HG03439 (cell line): Measurements from ENCODE around the gene JAKMIP2.
"Not testable (repeated sequence)": the region's sequence is repeated elsewhere in the genome, so short reads cannot be mapped to it uniquely, and the experiment has no call there.

ENCODE experiments used
- ATAC-seq: cut with Tn5 transposase; IDR thresholded peaks from one replicate; pipeline ENCODE4 v1.9.1; 2021; ENCODE audit warnings: mild to moderate bottlenecking, moderate library complexity; ENCODE audit not compliant: unreplicated experiment

JAKMIP2 gene

DNA sequence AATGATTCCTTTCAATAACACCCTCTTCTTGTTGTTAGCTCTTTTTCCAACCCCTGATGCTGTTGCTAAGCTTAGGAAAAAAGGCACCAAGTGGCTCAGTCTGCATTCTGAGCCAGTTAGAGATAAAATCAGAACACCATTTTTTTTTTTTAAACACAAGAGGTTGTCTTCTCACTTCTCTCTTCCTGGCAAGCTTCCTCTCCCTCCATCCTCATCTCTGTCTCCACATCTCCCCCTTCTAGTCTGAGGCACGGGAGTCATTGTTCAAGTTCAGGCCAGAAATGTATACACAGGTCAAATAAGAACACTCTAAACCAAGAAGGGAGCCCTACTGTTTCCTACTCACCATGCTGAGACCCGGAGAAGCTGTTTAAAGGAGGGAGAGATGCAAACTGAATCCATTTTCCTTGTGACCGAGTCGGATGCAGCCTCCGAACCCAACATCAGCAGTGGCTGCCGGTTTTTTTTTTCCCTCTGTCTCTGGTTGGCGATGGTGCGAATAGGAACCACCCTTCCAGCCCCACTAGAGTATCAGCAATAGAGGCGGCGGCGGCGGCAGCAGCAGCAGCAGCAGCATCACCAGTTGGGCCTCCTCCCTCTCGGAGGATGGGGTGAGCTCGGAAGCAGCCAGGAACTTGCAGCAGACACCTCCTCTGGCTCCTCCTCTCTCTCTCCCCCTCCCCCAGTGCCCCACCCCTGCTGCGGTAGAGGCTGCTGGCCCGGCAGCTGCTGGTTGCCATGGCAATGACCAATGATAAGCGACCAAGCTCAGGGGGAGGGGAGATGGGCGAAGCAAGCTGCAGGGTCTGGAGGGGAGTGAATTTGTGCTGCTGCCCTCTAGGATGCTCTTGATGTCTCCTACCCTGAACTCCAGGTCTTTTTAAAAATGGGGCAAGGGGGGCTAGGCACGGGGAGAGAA is at the start of gene JAKMIP2:
Gene JAKMIP2 (minus strand): TSS at position 619 of the 919 bp plus-strand sequence. CDS start 110,922 bp downstream, outside the sequence.
- peak; percentile 52 for ATAC-seq

DNA sequence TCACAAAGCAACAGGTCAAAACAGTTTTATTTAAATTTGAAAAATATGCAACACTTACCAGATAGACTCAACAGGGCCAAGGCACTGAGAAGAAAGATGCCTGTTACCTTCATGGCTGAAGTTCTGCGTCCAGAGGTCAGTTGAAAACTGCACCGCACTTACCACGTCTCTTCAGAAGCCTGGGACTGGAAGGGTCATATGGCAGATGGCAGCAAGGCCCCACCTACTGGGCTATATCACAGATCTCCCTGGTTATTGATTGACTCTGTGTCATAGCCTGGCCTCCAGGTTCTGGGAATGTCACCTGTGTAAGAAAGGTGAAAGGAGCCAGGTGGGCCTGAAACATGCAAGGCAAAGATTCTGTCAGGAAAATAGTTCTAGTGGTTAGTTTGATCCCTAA is 48.9 kb upstream of the JAKMIP2 start, which contains the start of gene SPINK1:
Gene SPINK1 (minus strand): TSS at position 207 of the 400 bp plus-strand sequence. CDS start 94 bp downstream, at position 113.
- no peak for ATAC-seq

DNA sequence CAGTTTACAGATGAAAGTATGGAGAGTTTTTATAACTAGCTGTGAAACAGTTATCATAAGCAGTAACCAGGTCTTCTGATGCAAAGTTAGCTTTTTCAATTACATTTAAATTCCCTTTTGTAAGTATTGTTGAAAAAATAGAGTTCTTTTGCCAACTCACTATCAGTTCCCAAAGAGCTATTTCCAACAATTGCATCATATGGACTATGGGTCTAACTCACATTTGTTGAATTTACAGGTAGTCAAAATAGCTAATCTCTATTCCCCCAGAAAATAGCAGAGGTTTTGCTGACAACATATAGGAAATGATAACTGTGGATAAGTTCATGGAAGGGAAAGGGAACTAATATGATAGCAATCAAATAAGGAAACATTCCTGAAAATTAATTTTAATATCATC is 47.5 kb upstream of the JAKMIP2 start:
- no peak for ATAC-seq

DNA sequence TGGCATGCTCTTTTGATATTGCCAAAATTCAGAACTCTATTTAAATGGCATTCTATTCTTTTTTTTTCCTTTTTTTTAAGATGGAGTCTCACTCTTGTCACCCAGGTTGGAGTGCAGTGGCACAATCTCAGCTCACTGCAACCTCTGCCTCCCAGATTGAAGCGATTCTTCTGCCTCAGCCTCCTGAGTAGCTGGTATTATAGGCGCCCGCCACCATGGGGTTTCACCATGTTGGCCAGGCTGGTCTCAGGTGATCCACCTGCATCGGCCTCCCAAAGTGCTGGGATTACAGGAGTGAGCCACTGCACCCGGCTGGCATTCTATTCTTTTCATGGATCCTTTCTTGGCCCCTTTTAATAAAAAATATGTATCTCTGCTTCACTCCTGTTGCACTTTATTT is 44.5 kb upstream of the JAKMIP2 start:
- not testable (repeated sequence) for ATAC-seq

DNA sequence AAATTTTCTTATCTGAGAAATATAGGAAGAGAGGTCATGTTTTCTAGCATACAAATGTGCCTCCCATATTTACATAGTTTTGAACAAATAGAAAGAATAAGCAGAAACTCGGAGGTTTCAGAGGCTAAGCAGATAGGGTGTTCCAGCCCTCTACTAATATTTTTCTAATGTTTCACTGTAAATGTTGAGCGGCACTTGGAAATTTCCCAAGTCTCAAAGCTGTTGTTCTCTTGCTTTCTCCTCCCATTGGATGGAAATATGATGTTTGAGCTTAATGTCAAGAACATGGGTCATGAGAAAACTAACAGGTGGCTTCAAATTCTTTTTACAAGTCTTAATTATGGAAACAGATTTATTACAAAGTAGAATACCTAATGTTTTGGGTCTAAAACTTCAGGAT is 43.8 kb upstream of the JAKMIP2 start:
- ATAC-seq = no peak

DNA sequence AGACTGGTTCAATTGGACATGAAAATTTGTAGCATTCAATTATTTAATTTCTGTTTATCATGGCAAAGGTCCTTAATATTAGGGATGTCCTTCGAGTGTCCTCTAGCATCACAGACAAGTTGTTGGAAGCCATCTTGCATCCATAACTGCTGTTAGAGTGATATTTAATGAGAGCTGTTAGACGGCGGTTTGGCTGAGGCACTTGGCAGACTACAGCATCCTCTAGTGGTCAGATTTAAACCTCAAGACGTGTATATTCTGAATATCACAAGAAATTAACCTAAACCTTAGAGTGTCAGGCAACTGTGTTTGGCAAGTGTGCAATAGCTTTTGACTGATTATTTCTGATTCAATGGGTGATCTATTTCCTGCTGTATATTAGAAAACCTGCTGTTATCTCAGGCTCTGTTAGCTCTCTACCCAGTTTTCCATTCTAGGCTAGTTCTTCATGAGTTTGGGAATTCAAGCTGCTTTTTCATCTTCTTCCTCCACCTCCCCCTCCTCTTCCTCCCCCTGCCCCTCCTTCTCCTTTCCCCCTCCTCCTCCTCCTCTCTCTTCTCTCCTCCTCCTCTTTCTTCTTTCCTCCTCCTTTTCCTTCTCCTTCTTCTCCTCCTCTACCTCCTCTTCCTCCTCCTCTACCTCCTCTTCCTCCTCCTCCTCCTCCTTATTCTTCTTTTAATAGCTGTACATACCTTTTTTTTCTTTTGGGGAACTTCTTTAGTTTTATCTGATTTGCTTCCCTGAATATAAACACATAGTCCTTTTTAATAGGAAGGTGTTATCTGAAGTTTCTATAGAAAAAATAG is 40.4 kb upstream of the JAKMIP2 start:
- peak; percentile 91 for ATAC-seq

DNA sequence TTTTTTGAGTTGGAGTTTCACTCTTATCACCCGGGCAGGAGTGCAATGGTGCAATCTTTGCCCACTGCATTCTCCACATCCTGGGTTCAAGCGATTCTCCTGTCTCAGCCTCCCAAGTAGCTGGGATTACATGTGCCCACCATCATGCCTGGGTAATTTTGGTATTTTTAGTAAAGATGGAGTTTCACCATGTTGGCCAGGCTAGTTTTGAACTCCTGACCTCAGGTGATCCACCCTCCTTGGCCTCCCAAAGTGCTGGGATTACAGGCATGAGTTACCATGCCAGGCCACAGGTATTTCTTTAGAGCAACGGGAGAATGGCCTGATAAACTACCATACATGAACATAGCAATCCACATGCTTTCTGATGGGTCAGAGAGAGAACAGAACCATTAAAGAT is 39.7 kb upstream of the JAKMIP2 start:
- ATAC-seq = not testable (repeated sequence)

DNA sequence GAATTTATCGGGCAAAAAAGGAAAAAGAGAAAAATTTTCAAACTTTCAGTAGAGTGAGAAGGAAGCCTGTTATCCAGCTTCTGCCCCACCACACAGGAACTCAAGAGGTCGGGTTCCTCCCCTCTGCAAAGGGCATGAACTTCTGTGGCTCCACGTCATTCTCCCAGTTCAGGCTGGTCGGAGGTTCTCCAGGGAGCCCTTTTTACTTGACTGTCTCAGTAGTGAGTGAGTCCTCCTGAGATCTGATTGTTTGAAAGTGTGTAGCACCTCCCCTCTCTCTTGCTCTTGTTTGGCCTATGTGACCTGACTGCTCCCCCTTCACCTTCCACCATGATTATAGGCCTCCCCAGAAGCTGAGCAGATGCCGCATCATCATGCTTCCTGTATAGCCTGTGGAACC is 39.2 kb upstream of the JAKMIP2 start:
- ATAC-seq = no peak

DNA sequence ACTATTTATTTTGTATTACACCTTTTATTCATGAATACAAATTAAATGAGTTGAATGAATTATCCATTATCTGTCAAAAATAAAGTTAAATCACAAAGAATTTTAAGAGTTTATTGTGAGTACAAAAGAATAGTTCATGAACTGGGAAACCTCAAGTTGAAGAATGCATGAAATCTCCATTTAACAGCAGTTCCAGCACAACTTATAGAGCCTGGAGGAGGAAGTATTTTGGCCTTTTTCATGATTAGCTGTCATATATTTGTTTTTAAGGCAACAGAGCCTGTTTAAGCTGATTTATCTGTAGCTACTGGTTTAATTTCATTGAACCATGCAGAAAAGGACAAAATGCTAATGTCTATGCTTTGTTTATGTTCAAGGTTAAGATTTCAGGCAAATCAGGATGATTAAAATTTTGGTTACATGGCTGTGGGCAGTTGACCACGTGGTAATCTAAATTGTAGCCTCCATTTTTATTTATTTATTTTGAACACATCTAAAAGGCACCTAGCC is 36.8 kb upstream of the JAKMIP2 start:
- ATAC-seq = no peak

DNA sequence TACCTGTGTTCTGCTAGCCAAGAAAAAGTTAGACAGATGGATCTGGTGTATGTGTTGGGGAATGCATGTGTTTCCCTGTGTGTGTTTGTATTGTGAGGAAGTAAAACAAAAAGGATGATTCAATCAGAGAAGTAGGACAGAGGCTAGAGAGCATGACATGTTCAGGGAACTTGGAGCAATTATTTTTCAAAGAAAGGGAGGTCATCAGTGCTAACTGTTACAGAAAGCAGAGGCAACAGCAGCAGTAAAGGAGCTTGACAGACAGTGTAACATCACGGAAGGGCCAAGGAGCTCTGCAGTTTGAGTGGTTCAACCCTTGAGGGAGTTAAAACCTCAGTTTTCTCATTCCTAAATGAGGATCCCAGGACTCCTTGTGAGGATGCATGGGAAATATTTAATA is 35.8 kb upstream of the JAKMIP2 start:
- no peak for ATAC-seq

DNA sequence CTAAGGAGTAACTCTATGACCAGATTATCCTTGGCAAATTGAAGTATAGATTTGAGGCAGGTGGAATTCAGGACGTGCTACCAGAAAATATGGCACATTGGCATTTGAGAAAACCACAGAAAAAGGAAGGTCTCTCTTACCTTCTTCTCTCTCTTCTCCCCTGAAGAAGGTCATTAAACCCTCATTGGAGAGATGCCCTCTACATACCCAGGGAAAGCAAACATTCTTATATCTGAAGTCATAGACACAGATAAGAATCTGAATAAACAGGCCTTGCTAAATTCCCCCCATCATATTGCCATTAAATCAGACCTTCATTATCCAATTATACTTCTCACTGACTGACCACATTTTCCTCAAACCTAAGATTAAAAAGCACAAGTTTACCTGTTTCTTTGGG is 31.2 kb upstream of the JAKMIP2 start:
- ATAC-seq = no peak

DNA sequence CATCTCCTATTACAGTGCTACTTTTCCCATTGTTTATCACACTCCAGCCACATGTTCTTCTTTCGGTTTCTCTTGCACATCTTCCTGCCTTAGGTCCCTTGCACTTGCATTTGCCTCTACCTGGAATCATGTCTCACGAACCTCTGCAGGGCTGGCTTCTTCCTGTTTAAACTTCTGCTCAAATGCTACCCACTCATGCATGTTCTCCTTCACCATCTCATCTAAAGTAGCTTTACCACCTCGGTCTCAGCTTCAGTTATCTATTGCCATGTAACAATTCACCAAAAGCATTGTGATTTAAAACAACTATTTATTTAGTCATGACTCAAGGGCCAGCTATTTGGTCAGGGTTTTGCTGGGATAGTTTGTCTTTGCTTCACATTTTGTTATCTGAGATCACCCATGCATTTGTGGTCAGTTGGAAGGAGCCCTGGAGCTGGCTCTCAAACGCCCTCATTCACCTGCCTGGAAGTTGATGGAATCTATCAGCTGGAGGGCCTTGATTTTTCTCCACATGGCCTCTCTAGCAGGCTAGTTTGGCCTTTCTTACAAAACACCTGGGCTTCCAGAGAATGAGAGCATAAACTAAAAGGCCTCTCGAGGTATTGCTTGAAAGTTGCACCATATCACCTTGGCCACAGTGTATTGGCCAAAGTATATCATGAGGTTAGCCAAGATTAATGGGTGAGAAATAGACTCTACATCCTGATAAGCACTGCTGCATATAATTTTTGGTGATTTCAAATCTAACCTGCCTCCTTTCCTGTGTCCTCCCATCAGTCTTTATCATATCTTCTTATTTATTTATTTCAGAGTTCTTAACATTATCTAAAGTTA is 27.5 kb upstream of the JAKMIP2 start:
- ATAC-seq = no peak

DNA sequence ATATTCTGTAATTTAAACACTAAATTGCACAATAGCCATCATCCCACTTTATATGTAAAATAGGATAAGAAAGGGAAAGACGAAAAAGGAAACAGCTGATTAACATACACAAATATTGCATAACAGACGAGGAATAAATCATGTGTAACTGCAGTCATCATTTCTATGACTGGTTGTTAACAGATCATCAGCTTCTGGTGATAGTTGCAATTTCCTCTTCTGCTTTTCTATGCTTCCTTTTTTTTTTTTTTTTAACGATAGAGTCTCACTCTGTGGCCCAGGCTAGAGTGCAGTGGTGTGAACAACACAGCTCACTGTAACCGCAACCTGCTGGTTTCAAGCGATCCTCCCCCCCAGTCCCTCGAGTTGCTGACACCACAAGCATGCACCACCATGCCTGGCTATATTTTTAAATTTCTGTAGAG is 22.5 kb upstream of the JAKMIP2 start:
- ATAC-seq = peak; percentile 86

DNA sequence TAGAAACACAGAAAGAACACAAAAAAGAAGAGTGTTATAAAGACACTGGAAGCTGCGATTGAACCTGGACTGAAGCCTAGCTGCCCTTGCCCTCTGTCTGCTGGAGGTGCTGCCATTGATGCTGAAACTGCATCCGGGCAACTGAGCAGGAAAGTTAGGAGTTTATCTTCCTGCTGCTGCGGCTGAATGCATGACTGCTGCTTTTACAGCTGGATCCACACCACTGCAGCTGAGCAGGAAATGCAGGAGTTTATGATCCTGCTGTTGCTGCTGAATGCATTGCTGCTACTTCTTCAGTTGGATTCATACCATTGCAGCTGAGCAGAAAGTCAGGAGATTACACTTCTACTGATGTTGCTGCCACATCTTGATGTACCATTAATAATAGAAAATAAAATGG is 21.8 kb upstream of the JAKMIP2 start:
- no peak for ATAC-seq

DNA sequence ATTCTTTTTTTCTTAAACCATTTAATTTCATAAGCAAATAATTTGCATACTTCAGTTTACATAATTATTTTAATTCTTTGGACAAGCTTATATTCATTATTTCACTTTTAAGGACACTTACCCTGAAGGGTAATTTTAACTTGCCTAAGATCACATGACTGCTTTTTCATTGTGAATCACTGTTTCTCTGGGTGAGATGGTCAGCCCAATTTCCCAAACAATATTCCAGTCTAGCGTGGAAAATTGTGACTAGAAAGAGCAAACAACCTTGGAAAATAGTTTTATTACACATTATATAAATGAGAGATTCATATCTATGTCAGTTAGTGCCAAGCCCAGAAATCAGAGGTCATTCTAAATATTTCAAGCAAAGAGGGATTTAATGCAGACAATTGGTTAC is 21.4 kb upstream of the JAKMIP2 start:
- ATAC-seq = no peak

DNA sequence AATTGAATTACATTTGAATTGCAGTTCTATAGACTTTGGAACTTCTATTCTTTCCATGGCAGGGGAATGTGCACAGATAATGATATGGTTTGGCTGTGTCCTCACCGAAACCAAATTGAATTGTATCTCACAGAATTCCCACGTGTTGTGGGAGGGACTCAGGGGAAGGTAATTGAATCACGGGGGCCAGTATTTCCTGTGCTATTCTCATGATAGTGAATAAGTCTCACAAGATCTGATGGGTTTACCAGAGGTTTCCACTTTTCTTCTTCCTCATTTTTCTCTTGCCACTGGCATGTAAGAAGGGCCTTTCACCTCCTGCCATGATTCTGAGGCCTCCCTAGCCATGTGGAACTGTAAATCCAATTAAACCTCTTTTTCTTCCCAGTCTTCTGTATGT is 20.6 kb upstream of the JAKMIP2 start:
- not testable (repeated sequence) for ATAC-seq

DNA sequence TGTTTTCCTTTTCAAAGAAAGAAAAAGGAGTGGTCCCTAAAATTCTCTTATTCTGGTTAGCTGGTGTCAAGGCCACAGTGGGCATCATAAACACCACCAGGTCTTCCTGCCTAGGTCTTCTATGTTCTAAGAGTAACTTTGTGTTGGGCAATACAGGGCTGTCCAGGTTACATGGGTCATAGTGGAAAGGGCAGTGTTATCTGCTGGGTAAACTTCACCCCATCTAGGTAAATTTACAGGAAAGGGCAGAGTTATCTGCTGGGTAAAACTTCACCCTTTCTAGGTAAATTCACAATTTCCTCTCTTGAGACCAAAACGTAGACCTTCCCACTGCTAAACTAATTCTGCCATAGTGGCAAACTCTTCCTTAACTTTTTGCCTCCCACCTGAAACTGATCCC is 18.9 kb upstream of the JAKMIP2 start:
- ATAC-seq = no peak

DNA sequence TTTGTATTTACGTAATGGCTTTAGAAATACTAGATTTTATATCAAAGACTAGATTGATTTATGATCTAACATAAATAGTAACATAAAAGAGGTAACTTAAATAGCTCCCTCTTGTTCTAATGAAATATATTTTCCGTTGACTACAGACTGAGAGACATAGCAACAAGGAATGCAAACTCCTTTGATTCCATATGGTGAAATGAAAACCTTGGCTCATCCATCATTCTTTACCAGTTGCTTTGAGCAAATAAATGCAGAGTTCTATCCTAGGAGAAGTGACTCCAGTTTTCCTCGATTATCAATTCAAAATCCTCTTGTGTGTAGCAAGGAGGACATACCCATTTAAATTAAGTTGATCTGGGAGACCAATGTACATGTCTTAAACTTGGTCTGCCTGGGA is 18.0 kb upstream of the JAKMIP2 start:
- no peak for ATAC-seq

DNA sequence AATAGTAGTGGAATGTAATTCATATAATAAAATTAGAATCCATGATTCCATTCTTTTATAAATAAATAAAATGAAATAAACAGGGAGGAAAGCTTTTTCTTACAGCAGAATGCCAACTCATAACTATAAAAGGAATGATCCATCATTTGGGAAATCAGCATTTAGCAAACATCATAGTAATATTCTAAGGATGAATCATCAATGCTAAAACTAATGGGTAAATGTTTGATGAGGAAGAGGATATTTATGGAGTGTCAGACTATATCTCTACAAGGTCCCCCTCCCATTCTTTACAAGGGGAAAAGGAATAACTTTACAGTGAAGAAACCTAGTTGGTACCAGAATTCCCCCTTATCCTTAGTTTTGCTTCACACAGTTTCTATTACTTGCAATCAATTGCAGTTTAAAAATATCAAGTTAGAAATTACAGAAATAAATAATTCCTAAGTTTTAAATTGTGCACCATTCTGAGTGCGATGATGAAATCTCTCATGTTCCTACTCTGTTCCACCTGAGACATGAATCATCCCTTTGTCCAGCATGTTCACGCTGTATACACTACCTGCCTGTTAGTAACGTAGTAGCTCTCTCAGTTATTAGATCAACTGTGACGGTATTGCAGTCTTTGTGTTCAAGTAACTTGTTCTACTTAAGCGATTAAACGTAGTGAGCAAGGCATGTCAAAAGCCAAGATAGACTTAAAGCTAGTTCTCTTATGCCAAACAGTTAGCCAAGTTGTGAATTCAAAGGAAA is 14.2 kb upstream of the JAKMIP2 start:
- ATAC-seq = no peak

DNA sequence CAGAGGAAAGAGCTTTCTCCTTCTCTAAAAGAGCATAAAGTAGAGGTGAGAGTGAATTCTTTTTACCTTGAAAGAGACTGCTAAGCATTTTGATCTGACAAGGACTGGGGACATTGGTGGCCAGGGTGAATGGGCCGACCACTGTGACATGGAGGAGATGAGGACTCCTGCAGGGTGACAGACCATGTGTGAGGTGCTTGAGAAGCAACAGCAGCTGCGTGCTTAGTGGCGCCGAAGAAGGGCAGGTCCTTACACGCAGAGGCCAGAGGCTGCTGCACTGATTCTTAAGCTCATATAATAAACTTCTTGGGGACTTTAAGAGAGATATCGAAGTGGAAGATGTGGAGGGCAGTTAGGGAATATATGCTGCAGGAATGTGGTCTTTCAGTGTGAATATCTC is 8.7 kb upstream of the JAKMIP2 start:
- ATAC-seq = no peak
